Dorsolateral prefrontal cortex (tissue), 118 donors: ENCODE measurements around the gene ZNF35. TPM values are rescaled to one million over a fixed set of nuclear protein-coding genes. Genes with fewer than 3 reads are reported as not detected.

ENCODE experiments used
- total RNA-seq, 120 experiments: library from RNA; stranded (reverse); gene quantifications; one replicate each; pipeline versions ENCODE4 v1.2.3 to v1.2.4, GENCODE V29; 2022

ZNF35 gene
- total RNA-seq, 120 experiments from 2014 or later: 8.3 to 19.8 (median 12.1) TPM

Other genes with a start within 250 kb of the ZNF35 start
- gene ZNF445, start 171.1 kb upstream of the ZNF35 start, total RNA-seq: 10 to 100 TPM; 30.2 to 47.3 (median 38.2) TPM
- gene ZKSCAN7, start 93.5 kb upstream of the ZNF35 start, total RNA-seq: 10 to 100 TPM in 1 of 120 experiments, 1 to 10 TPM in 119; 2.6 to 10.6 (median 6.0) TPM
- gene ZNF660, start 63.8 kb upstream of the ZNF35 start, total RNA-seq: 10 to 100 TPM in 40 of 120 experiments, 1 to 10 TPM in 80; 3.6 to 15.0 (median 8.9) TPM
- gene ZNF197, start 23.7 kb upstream of the ZNF35 start, total RNA-seq: 10 to 100 TPM; 18.3 to 34.0 (median 24.6) TPM
- 1 to 10 TPM; 2.8 to 9.2 (median 5.1) TPM for gene ZNF502, start 63.9 kb downstream of the ZNF35 start, total RNA-seq
- gene ZNF501, start 80.9 kb downstream of the ZNF35 start, total RNA-seq: 10 to 100 TPM in 6 of 120 experiments, 1 to 10 TPM in 114; 2.2 to 12.3 (median 6.1) TPM
- gene KIAA1143, start 112.9 kb downstream of the ZNF35 start, total RNA-seq: 10 to 100 TPM; 14.8 to 43.5 (median 27.6) TPM
- 1 to 10 TPM in 100 of 120 experiments, under 1 TPM in 20; 0.31 to 3.4 (median 1.5) TPM for gene KIF15, start 113.1 kb downstream of the ZNF35 start, total RNA-seq
- 10 to 100 TPM; 13.8 to 39.0 (median 21.6) TPM for gene TMEM42, start 213.2 kb downstream of the ZNF35 start, total RNA-seq
- under 1 TPM in 2 of 120 experiments, not detected in 118; 0.14 to 0.71 TPM for gene TGM4, start 225.9 kb downstream of the ZNF35 start, total RNA-seq